GM21825 (cell line): Measurements from ENCODE around the gene FXN.
"Not testable (repeated sequence)": the region's sequence is repeated elsewhere in the genome, so short reads cannot be mapped to it uniquely, and the experiment has no call there.

Experiments used
- ATAC-seq: cut with Tn5 transposase; IDR thresholded peaks from one replicate; pipeline ENCODE4 v1.9.1; 2021; ENCODE audit warnings: mild to moderate bottlenecking, moderate library complexity; ENCODE audit not compliant: unreplicated experiment

FXN gene

DNA sequence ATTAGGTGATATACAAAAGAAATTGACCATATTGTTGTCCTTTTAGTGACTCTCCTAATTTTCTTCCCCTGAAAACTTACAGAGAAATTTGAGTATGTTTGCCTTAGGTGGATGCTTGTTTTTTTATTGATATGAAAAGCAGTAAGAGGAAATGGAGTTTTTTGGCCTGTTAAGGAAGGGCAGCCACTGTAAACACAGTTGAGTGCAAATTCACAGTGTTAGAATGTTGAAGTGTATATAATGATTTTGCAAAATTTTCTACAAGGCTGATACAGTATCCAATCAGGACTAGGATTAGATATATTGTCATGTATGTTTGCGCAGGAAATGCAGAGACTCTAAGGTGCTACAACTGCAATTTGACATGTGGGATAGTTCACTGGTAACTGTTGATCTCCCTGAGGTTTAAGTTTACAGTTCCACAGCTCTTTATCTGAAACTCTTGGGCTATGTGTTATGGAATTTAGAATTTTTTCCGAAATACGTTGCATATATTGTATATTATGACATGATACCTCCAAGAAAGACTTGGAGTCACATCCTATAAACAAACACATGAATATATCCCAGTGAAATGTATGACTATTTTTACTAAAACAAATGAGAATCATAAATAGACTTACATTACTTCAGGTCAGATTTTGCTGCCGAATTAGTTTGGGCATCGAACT, 62.5 kb downstream of the FXN start:
- ATAC-seq = no peak

DNA sequence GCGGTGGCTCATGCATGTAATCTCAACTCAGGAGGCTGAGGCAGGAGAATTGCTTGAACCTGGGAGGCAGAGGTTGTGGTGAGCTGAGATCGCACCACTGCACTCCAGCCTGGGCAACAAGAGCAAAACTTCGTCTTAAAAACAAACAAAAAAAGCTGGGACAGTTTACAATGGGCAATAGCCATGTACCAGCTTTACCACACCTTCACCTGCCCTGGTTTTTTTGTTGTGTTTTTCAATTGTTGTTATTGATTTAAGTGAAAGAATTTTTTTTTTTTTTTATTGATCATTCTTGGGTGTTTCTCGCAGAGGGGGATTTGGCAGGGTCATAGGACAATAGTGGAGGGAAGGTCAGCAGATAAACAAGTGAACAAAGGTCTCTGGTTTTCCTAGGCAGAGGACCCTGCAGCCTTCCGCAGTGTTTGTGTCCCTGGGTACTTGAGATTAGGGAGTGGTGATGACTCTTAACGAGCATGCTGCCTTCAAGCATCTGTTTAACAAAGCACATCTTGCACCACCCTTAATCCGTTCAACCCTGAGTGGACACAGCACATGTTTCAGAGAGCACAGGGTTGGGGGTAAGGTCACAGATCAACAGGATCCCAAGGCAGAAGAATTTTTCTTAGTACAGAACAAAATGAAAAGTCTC, 67.9 kb downstream of the FXN start:
- not testable (repeated sequence) for ATAC-seq

GRCh38 chr9:69104830-69105527, 69.4 kb downstream of the FXN start:
- no peak for ATAC-seq

DNA sequence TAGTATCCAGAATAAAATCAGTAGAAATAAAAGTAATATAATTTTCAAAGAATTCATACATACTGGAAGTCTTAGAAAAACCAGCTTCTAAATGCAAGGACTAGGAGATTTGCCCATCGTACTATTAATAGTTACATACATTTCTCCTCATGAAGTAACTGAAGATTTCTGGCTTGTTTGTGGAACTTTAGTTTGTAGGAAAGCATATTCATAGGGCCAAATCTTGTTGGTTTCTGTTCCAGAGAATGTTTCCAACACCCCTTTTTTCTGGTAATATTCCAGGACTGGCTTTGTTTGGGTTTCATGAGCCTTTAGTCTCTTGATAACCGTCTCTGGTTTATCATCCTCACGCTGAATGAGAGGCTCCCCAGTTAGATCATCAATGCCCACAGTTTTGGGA, 72.2 kb downstream of the FXN start:
- ATAC-seq = no peak

- ATAC-seq = not testable (repeated sequence)
Observed at GRCh38 chr9:69108706-69109105, 73.2 kb downstream of the FXN start.

GRCh38 chr9:69109152-69109551, 73.6 kb downstream of the FXN start:
- no peak for ATAC-seq

GRCh38 chr9:69112646-69113045, 77.1 kb downstream of the FXN start:
- ATAC-seq = not testable (repeated sequence)

DNA sequence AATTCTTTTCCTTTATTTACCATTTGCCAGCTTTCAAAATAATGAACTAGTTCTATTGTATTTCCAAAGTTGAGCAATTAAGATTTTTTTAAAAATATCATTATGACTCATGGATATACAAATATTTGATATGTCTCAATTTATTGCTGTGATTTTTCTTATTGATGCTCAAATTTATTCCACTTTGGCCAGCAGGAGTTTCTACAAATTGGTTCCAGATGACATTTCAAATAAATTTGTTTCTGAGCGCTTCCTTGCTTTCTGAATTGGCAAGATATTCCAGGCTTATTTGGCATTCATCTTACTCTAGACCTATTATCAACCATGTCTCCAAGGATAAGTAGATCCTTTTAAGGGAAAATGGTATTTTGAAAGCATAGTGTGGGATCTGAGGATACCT, 80.1 kb downstream of the FXN start:
- no peak for ATAC-seq

DNA sequence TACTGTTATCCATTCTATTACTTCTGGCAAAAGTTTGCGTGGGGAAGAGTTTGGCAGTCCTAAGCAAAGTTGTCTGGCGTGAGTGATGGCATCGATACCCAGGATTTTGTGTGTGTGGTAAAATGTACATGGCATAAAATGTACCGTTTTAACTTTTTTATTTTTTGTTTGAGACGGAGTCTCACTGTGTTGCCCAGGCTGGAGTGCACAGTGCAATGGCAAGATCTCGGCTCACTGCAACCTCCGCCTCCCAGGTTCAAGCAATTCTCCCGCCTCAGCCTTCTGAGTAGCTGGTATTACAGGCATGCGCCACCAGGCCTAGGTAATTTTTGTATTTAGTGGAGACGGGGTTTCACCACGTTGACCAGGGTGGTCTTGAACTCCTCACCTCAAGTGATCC, 83.1 kb downstream of the FXN start:
- ATAC-seq = no peak

GRCh38 chr9:69120380-69121154, 85.0 kb downstream of the FXN start:
- ATAC-seq = no peak

DNA sequence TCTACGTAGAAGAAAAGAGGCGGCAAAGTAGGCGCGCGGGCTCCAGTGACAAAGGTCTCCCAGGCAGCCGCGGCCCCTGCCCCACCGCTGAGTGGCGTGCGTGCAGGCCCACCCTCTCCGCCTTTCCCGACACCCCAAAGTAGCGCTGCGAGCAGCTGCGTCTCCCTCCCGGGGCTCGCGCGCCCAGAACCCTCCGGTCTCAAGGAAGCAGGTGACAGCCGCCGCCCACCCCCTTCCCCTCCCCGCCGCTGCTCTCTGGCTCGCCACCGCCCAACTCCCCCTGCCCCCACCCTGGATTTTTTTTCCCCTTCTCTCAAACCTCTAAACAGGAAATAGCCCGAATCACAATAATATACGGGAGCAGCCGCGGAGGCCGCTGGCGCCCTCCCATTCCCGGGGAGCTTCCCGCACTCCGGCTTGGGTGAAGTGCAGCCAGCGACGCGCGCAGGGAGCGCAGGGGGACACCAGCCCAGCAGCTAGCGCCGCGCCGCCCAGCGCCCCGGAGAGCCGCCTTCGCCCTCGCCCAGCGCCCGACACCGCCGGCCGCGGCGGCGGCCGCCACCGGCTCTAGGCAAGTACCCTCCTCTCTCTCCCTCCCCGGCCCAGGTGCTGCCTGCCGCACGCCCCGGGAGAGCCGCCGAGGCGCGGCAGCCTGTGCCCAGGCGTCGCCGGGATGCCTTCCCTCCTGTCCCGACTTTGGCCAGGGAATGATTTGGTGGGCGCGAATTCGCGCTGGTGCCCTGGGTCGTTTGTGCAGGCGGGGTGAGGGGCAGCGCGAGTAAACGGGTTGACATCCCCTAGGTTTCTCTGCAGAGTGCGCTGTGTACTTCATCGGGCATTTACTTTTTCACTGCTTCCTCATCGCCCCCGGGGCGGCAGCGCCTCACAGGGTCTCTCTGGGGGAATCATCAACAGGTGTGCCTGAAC, 85.9 kb downstream of the FXN start:
- peak; percentile 66 for ATAC-seq

GRCh38 chr9:69122082-69122548, 86.6 kb downstream of the FXN start:
- peak; percentile 60 for ATAC-seq

- no peak for ATAC-seq
Observed at GRCh38 chr9:69122549-69123141, 87.1 kb downstream of the FXN start.

DNA sequence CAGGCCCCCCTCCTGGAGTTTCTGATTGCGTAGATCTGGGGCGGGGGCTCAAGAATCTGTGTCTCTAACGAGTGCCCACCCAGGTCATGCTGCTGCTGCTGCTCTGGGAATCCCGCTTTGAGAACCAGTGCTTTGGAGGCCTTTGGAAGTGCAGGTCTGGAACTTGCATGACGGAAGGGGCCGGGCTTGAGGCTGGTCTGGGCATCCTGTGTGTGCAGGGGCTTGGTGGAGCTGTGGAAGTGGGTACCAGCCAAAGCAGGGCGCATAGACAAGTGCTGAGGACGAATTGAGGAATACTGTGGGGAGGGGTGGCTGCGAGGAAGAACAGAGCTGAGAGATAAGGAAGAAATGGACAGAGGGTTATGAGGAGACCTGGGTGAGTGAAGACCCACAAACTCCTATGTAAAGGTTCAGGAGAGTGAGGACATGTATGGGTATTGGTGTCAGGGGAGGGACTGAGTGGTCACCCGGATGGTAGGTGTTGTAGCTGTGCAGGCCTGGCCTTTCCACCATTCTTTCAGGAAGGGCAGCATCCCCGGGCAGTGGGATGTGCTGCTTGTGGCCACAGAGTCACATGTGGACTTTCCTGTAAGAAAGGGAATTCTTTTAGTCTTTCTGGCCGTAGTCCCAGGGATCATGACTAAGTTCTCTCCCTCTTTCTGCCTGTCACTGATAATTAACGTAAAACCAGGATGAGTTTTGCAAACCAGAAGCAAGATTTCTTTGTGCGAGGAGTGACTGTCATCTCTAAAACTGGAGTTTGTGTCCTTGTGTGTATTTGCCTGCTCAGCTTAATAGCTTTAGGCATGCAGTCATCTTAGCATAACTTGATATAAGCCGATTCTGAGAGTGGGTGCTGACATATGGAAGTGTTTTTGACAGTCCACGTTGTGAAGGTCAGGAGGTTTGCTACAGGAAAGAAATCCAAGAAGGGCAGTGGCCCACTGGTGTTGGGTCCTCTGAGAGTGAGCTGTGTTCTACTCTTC, 95.2 kb downstream of the FXN start:
- ATAC-seq = no peak

DNA sequence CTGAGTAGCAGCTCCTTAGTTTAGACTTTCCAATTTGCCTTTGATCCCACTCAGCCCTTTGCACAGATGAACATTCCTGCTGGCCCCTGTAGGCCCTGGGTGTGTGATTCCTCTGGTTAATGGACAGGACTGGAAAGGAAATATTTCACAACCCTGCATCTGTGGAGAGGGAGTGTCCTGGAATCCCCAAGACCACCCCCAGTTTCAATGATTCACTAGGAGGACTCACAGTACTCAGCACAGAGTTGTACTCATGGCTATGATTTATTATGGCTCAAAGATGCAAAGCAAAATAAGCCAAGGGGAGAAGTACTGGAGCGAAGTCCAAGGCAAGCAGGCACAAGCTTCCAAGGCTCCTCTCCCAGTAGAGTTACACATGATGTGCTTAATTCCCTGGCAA, 96.1 kb downstream of the FXN start:
- ATAC-seq = no peak

DNA sequence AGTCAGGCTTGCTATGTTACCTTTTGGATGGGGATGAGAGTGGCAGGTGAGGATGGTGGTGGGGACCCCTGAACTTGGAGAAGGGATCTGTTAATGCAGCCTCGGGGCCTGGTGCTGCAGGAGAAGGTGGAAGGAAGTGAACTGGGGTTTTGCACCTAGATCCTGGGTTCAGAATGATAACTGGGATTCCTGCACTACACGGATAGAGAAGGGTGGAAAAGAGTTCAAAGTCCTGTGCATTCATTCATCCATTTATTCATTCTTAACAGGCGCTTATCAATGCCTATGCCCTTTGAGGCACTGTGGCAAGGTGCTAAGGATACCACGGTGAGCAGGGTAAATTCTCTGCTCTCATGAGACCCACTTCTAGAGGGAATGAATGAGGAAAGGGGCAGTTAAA, 96.8 kb downstream of the FXN start:
- no peak for ATAC-seq

DNA sequence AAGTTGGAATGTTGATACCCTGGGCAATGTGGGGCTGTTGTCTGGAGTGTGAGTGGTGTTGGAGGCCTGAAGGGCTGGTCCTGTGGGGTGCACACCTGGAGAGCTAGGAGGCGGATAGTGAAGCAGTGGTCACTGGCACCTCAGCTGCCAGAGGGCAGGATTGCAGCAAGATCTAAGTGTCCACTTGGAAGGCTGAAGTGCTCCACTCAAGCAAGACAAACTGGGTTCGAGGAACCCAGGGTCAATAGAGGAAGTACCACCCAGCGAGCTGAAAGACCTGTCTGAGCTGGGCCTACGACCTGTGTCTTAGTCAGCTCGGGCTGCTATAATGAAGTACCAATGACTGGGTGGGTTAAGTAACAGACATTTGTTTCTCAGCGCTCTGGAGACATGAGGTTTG, 98.9 kb downstream of the FXN start:
- ATAC-seq = no peak

DNA sequence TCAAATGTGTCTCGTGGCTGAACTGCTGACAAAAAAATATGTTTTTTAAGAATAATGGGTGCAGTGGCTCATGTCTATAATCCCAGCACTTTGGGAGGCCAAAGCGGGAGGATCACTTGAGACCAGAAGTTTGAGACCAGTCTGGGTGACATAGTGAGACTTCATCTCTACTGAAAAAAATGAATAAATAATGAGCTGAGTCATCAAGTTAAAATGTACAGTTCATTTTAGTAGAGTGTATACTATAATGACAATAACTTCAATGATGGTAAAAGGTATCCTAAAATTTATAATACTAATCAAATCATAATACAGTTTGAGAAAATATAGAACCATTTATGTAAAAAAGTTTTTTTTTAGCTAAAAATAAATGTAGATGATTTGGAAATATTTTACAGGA, 100.6 kb downstream of the FXN start:
- ATAC-seq = no peak

DNA sequence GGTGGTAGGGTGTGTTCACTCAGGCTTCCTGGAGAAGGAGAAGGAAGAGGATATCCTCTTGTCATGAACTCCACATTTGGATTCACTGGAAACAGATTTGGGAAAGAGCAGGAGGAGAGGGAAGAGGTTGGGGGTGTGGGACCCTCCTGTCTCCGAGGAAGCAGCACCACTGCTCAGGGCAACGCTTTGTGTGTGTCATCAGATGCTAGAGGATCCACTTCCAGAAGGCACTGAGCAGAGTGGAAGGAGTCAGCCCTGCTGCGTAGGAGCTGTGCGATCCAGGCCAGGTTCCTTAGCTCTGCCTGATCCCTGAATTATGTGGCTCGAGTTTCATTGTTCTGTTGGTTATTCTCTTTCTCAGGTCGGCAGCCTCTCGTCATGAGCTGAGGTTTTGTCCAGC, 101.2 kb downstream of the FXN start:
- ATAC-seq = no peak
